Measurements from ENCODE around the gene GALNT14.

GALNT14 gene

GRCh38 chr2:30965022-30965531 lies 173.2 kb downstream of the GALNT14 start:
- Histone ChIP-seq H3K36me3 (ENCODE audit: insufficient read depth, low read length) (no peaks in the 10 kb centered on the region), H3K4me3 (ENCODE audit: low read depth in 1 of 2, low read length in 2 of 2) (no peak overlapping the region), H4K20me1 (ENCODE audit: insufficient read depth, low read length) (no peaks in the 10 kb centered on the region), H3K27me3 (ENCODE audit: insufficient read depth, low read length, poor library complexity) (peaks cover 9% of the 10 kb centered on the region), H3K4me2 (ENCODE audit: insufficient read depth, low read length) (no peak overlapping the region), H3K9ac (ENCODE audit: low read depth, low read length) (no peak overlapping the region), H3K4me1 (ENCODE audit: insufficient read depth, low read length) (no peaks in the 10 kb centered on the region), H3K27ac (ENCODE audit: low read length) (no peak overlapping the region), H3K79me2 (ENCODE audit: insufficient read depth, low read length) (no peaks in the 10 kb centered on the region), H3K9me3 (ENCODE audit: insufficient read depth, low read length, severe bottlenecking) (no peaks in the 10 kb centered on the region), H2AFZ (ENCODE audit: low read depth, low read length) (no peak overlapping the region)
- ATAC-seq (ENCODE audit: insufficient read depth, low read depth) = no peak
- TF ChIP-seq CTCF (IDR thresholded peaks at IDR 0.05; ENCODE audit: borderline replicate concordance, extremely low read depth, low read length, poor library complexity, severe bottlenecking) = no peak
- no peak for TF ChIP-seq EZH2 (IDR thresholded peaks at IDR 0.05; ENCODE audit: borderline replicate concordance, low read depth, low read length, severe bottlenecking)
- DNase-seq = no peak

DNA sequence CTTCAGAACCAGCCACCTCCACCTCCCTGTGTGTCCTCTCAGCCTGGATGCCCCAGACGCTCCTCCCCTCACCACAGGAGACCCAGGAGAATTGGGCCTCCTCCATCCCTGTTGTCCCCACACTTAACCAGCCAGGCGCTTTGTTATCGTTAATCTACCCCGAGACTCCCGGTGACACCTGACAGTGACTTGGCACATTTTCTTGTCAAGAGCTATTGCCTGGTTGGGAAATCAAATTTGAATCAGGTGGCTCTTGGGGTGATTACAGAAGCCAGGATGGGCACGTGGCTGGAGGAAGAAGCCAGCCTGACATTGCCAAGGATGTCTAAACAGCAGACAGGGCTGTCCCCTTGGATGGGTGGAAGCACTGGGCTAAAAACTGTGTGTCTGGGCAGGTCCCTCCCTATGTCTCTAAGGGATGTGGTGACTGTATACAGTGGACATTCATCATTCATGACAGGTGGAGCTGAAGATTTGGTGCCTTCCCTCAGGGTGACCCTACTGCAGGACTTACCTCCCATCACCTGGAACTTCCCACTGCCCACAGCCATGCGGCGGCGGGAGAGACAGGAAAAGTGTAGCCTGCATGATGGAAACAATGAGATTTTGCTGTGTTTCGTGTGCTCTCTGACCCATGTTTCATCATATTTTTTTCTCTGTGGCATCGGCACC lies 173.8 kb downstream of the GALNT14 start:
- no peaks in the 10 kb centered on the region for H3K79me2 ChIP-seq (ENCODE audit: insufficient read depth, low read length)
- H3K27ac ChIP-seq (ENCODE audit: low read length) = no peak overlapping the region
- DNase-seq (no peak), ATAC-seq (ENCODE audit: insufficient read depth, low read depth) (no peak)
- no peak for TF ChIP-seq EZH2 (IDR thresholded peaks at IDR 0.05; ENCODE audit: borderline replicate concordance, low read depth, low read length, severe bottlenecking)
- TF ChIP-seq CTCF (IDR thresholded peaks at IDR 0.05; ENCODE audit: borderline replicate concordance, extremely low read depth, low read length, poor library complexity, severe bottlenecking) = no peak
- H3K9ac ChIP-seq (ENCODE audit: low read depth, low read length) = no peak overlapping the region
- peaks cover 9% of the 10 kb centered on the region for H3K27me3 ChIP-seq (ENCODE audit: insufficient read depth, low read length, poor library complexity)
- H3K4me1 ChIP-seq (ENCODE audit: insufficient read depth, low read length) = no peaks in the 10 kb centered on the region
- H3K9me3 ChIP-seq (ENCODE audit: insufficient read depth, low read length, severe bottlenecking) = no peaks in the 10 kb centered on the region
- no peak overlapping the region for H3K4me2 ChIP-seq (ENCODE audit: insufficient read depth, low read length)
- H4K20me1 ChIP-seq (ENCODE audit: insufficient read depth, low read length) = no peaks in the 10 kb centered on the region
- no peaks in the 10 kb centered on the region for H3K36me3 ChIP-seq (ENCODE audit: insufficient read depth, low read length)
- H3K4me3 ChIP-seq (ENCODE audit: low read depth in 1 of 2, low read length in 2 of 2) = no peak overlapping the region
- no peak overlapping the region for H2AFZ ChIP-seq (ENCODE audit: low read depth, low read length)

DNA sequence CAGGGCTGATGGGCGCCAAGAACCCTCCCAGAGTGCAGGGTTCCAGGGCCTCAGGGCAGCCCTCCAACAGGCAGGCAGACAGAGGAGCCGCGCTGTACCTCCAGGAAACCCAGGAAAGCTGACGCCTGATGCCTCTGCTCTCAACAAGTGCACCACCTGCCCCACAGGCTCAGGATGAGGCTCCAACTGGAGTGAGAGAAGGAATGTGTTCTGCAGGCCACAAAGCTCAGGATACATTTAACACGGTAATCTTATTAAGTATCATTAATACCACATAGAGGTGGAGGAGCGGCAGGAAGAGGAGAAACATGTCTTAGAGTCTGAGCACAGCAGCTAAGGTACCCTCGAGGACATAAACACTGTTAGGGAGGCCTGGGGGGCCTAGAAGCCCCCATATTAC lies 175.1 kb downstream of the GALNT14 start:
- H3K36me3 ChIP-seq (ENCODE audit: insufficient read depth, low read length) = no peaks in the 10 kb centered on the region

More for the DNA sequence above, 175.1 kb downstream of the GALNT14 start:
- Histone ChIP-seq H3K9me3 (ENCODE audit: insufficient read depth, low read length, severe bottlenecking) (no peaks in the 10 kb centered on the region), H3K4me3 (ENCODE audit: low read depth in 1 of 2, low read length in 2 of 2) (no peak overlapping the region), H3K27ac (ENCODE audit: low read length) (no peak overlapping the region), H3K79me2 (ENCODE audit: insufficient read depth, low read length) (no peaks in the 10 kb centered on the region), H4K20me1 (ENCODE audit: insufficient read depth, low read length) (no peaks in the 10 kb centered on the region), H3K4me2 (ENCODE audit: insufficient read depth, low read length) (no peak overlapping the region), H3K9ac (ENCODE audit: low read depth, low read length) (no peak overlapping the region), H2AFZ (ENCODE audit: low read depth, low read length) (no peak overlapping the region), H3K4me1 (ENCODE audit: insufficient read depth, low read length) (no peaks in the 10 kb centered on the region), H3K27me3 (ENCODE audit: insufficient read depth, low read length, poor library complexity) (peaks cover 9% of the 10 kb centered on the region)
- DNase-seq = no peak
- no peak for TF ChIP-seq CTCF (IDR thresholded peaks at IDR 0.05; ENCODE audit: borderline replicate concordance, extremely low read depth, low read length, poor library complexity, severe bottlenecking)
- TF ChIP-seq EZH2 (IDR thresholded peaks at IDR 0.05; ENCODE audit: borderline replicate concordance, low read depth, low read length, severe bottlenecking) = no peak
- ATAC-seq (ENCODE audit: insufficient read depth, low read depth) = no peak
